Kidney glomerular epithelial cell (primary cell): Measurements from ENCODE around the gene CTR9.
A peak's percentile ranks its signal among the peaks of the same experiment; 100 is the strongest.

Experiments used
- DNase-seq: peaks from one replicate; lab custom pipeline; 2025; lab: John Stamatoyannopoulos, UW

The CTR9 gene

DNA sequence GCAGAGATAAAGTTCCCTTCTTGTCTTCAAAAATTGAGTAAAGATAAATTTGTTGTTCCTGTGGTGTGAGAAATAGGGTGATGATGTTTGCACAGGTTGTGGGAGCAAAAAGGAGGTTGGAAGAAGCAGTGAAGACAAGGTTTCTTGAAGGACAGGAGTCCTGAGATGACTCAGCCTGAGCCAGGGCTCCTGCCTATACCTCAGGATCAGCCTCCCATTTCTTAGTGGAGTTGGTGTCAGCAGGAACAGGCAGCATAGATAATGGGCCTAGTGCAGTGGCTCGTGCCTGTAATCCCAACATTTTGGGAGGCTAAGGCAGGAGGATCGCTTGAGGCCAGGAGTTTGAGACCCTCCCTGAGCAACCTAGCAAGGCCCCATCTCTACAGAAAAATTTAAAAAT, 29.0 kb downstream of the CTR9 start:
- no peak for DNase-seq

DNA sequence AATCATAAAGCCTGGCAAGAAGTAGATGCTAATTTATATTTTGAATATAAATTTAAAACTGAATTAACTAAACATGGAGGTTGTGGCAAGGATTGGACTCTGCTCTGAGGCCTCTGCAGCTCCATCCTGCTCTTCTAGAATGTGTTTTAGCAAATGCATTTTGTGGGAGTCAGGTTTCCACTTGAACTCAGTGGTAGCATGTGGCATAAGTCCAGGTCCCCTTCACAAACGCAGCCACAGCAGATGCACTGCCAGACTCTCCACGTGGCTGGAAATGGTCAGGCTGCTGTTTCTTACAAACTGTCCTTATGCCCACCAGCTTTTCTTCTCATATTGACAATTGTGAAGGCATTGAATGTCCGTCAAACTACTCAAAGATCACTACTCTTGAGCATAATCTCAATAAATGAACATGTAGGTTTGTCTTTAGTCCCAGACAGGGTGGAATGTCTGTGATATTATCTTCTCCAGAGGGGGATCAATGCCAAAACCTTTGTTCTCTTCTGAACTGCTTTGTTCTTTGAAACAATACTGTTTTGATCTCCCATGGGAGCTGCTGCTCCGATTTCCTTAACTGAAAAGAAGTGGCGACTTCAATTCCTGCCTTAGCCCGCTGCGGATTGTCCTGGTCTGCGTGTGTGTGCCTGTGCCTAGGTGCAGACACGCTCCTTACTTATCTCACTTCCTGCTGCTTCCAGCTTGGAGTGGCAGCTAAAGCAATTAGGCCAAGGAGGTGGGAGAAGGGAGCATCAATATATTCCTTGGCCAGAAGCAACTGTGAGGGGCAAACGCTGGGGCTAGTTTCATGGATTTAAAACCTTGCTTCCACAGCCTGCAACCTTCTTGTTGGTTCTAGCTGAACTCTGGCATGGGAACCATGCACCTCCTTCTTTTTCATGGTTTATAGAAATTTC, 33.4 kb downstream of the CTR9 start:
- DNase-seq, result no peak

DNA sequence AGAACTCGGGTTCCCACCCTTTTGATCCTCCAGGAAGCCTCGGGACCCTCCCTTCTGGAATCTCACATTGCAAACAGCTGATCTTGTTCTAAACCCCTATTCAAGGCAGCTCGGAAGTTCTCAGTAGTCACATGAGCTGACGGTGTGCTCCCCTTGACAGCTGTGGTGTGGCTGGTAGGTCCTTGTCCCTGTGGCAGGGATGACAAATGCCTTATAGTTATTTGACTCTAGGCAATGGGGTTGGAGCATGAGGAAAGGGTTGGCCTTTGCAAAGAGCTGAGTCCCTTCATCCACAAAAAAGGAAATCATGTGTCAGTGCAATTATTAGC, 34.1 kb downstream of the CTR9 start:
- DNase-seq, result no peak

DNA sequence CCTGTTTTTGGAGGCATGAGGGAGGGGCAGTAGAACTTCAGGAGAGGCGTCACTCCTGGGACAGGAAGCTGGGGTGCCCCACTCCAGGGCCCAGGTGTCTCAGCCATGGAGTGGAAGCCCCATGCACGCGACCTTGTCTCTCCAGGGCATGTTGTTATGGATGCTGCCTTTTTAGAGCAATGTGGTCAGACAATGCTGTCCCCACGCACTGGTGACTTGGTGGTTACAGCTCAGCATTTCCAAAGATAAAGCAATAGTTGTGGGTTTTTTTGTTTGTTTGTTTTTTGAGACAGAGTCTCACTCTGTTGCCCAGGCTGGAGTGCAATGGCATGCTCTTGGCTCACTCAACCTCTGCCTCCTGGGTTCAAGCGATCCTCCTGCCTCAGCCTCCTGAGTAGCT, 35.4 kb downstream of the CTR9 start:
- no peak for DNase-seq

DNA sequence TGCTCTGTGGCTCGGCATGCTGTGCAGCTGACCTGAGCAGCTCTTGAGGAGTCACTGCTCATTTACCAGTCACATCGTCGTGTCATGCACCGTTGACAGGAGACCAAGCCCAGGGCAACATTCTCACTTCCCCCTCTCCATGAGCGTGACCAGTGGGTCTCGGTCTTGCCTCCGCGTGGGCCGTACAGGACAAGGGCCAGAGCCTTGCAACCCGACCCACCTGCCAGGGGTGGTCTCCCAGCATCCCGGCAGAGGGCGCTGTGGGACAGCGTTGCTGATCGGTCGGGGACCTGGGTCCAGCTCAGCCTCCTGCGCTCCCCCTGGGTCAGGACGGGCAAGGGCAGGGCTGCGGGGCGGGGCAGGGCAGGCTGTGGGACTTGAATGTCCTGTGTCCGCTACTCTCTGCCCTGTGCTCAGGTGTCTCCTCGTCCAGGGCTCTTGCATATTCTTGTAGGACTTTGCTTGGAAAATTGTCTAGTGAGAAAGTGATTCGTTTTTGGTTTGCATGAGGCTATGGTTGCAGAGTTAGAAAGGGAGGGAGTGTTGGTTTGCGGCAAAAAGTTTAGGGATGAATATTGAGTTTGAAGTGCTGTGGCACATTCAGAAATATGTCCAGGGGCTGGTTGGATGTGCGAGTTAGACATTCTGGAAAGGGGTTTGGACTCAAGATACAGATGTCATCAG, 41.5 kb downstream of the CTR9 start:
- DNase-seq, result peak; percentile 38

DNA sequence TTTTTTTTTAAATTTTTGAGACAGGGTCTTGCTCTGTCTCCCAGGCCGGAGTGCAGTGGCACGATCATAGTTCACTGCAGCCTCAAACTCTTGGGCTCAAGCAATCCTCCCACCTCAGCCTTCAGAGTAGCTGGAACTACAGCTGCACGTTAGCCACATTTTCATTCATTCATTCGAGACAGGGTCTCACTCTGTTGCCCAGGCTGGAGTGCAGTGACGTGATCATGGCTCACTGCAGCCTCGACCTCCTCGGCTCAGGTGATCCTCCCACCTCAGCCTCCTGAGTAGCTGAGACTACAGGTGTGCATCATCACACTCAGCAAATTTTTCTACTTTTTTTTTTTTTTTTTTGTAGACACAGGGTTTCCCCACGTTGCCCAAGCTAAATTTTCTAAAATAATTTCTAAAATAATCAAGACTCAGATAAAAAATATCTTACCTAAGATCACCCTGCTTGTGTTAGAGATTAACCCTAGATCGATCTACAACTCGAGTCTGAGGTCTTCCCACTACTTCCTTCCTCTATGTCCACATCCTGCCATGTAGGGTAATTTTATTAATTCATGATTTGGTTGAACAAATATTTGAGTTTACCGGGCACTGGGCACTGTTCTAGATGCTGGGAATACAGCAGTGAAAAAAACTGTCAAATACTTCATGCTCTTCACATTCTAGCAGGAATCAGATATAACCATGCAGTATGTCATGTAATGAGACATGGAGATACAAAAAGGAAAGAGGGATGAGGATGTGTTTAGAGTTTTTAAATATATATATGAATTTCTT, 42.6 kb downstream of the CTR9 start:
- no peak for DNase-seq

DNA sequence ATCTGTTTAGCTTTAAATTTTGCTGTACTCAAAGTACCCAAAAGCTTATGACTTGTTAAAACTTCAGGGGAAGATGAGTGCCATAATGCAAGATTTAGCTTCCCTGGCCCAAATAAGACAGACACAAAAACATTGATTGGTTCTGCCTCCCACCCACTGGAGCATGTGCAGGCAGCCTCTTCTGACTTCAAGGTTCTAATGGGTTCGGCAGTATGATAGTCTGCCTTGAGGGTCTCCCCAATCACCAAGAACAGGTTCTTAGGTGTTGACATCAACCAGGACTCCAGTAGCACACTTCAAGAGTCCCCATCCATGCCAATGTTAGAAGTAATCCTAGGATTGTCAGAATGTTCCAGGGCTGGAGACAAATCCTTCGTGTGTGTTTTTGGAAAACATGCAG, 45.1 kb downstream of the CTR9 start:
- DNase-seq, result no peak

DNA sequence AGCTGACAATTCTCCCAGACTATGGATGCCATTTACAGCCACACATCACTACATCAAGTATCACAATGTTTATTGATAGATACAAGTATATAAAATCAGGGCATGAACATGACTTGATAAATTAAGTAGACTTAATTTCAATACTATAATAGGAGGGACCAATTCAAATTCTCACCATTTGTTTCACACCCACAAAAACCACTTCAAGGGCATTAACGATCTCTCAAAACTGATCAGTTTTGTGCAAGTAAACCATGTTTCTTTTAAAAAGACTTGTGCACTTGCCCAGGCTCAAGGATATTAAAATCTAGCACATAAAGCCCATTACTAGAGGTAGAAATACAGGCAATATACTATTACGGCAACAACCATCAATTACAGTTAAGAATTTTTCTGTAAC, 46.0 kb downstream of the CTR9 start:
- DNase-seq, result no peak

DNA sequence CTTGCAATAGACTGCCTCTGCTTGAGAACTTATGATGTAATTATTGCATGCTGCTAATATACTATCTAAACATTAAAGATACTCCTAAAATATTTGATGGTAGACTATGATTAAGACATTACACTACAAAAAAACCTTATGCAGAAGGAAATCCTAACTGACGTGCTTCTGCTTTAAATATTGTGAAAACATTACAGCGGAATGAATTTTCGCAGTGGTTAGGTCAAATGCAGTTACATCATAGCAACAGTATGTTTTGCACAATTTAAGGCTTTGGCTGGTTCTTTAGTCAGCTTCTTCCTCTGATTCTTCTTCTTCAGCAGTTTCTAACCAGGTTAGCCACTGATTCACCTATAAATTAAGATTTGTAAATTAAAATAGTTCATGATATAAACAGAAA, 46.5 kb downstream of the CTR9 start:
- no peak for DNase-seq

DNA sequence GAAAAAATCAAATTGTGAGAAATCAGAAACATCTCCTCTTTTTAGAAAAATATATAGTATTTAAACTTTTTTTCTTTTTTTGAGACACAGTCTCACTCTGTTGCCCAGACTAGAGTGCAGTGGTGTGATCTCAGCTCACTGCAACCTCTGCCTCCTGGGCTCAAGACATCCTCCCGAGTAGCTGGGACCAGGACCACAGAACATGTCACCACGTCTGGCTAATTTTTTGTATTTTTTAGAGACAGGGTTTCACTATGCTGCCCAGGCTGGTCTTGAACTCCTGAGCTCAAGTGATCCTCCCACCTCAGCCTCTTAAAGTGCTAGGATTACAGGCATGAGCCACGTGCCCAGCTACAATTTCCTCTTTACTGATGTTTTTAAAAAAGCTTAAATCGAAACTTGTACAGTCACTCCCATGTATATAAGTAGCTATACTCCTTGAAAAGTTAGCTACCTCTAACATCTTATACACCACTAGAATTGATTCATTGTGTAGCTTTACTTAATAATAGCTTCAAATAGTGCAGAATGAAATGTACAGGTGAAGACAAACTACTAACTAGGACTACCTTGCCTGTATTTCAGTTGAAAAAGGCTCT, 47.4 kb downstream of the CTR9 start:
- no peak for DNase-seq

DNA sequence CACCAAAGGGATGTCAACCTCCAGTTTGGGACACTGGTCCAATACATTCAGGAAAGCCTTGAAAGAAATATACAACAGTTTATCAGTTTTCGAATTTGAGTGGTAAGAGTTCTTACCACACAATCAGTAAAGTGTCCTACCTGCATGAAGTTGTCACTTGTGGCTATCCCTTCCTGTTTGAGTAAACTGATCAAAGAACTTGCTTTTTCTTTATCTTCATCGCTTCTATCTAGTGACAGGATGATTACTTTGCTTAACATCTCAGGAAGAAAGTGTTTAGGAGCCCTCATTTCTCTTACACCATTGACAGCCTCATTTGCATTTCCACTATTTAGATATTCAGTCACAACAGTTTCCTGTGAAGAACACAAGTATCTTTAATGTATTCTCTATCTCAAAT, 49.2 kb downstream of the CTR9 start:
- DNase-seq, result no peak

DNA sequence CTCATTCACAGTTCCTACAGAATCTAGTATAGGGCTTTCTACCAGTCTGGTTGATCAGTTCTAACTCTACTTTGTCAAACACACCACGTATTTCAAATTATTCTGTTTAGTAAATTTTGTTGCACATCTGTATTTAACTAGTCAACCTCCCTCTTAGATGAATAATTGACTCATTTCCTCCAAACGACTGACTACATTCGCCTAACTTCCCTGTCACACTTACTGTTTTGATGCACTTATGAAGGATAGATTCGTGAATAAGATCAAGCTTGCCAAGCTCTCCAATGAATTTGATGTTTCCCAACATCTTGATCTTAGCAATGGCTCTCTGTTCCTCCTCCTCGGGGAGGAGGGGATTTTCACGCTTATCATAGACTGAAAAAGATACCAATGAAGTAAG, 52.6 kb downstream of the CTR9 start:
- DNase-seq, result no peak

DNA sequence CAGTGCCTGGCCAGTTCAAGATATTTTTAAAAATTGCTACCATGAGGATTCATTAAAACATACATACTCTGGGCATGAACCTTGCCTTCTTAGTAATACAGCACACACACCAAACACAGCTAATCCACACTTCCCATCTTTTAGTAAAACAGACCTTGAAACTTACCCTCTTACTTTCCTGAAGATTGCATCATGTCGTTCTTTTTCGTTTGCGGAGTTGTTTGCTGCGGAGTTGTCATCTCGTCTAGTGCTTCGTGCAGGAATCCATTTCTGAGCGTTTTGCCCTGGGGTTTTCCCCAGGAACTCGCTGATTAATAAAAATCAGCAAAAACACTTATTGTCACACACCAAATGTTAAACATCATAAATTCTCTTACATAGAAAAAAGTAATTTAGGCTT, 54.7 kb downstream of the CTR9 start:
- DNase-seq, result no peak

DNA sequence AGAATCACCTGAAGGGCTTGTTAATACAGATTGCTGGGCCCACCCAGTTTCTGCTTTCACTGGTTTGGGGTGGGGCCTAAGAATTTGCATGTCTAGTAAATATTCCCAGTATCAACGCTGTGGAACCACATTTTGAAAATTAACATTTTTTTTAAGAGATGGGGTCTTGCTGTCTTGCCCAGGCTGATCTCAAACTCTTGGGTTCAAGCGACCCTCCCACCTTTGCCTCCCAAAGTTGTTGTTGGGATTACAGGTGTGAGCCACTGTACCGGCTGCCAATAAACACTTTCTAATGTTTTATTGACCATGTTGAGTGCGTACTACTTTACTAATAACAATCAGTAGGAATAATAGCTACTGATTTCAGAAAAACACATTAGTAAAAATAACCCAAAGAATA, 55.2 kb downstream of the CTR9 start:
- DNase-seq, result no peak

DNA sequence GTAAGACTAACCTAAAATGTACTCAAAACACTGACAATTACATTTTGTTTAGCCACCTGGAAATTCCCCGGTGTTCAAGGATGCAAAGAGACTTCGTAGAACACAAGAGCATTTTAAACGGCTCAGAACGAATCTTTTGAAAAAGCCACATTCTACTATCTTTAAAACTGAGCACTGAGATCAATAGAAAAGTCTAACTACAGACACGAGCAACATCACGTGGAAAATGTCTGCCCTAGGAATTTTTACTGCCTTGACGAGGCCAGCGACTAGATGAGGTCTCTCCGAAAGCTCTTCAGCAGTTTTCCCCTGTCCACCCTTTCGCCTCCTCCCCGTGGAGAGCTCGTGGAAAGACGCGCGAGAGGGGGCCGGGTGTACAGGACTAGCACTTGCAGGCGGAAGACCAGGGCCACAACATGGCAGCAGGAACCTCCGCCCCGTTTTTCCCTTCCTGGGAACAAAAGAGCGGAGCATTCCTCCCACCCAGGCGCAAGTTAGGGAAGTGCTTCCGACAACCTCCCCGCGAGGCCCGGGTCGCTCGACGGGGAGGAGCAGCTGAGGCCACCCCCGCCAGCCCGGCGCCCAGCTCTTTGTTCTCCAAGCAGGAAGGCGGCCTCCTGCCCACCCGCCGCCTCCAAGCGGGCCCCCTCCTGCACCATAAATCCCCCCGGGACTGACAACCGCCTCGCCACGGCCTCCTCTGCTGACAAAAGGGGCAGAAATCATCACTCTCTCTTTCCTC, 56.6 kb downstream of the CTR9 start:
- peak; percentile 17 for DNase-seq

DNA sequence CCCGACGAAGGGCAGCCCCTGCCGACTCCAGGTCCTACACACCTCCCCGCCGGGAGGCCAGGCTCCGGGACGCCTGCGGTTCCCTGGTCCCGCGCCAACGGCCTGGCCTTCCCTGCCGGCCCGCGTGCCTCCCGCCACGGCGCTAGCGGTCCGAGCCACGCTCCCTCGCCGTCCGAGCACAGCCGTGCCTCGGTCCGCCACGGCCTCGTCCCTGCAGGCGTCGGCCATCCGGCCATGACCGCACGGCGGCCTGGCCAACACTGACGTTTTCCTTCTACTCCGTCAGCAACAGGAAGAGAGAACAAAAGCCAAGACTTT, 57.1 kb downstream of the CTR9 start:
- no peak for DNase-seq

DNA sequence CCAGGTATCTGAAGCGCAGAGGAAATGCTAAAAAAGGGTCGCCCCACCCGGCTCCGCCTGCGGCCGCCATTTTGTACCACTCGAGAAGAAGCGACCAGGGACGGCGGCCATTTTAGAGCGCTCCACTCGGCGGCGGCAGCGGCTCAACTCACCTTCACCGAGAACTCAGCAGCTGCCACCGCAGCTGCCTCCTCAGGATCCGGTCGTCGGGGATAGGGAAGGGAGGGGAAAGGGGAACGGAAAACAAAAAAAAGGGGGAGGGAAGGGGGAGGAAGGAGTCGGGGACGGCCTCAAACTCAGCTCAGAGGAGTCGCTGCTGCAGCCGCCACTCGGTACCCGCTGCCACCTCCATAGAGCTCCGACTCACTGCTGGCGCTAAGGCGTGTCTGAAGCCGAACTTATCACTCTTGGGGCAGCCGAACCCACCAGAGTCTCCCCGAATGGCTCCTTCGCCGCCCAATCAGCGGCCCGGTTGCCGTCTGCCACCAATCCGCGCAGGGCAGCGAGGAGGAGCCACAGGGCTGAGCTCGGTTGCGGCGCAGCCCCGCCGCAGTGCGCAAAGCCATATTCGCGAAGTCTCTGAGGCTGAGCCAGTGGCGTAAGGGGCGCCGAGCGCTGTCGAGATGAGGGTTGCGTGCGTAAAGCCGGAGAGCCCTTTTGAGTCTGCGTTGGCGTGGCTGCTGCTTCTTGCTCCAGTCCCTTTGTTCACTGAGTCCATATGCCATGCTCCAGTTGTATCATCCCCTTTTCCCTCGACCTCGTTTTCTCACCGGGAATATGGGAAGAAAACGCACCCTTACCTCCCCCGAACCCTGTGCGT, 57.7 kb downstream of the CTR9 start, which contains the start of gene EIF4G2:
EIF4G2 (minus strand) TSS at position 374 of the 820 bp plus-strand sequence.
- peak; percentile 98 for DNase-seq

DNA sequence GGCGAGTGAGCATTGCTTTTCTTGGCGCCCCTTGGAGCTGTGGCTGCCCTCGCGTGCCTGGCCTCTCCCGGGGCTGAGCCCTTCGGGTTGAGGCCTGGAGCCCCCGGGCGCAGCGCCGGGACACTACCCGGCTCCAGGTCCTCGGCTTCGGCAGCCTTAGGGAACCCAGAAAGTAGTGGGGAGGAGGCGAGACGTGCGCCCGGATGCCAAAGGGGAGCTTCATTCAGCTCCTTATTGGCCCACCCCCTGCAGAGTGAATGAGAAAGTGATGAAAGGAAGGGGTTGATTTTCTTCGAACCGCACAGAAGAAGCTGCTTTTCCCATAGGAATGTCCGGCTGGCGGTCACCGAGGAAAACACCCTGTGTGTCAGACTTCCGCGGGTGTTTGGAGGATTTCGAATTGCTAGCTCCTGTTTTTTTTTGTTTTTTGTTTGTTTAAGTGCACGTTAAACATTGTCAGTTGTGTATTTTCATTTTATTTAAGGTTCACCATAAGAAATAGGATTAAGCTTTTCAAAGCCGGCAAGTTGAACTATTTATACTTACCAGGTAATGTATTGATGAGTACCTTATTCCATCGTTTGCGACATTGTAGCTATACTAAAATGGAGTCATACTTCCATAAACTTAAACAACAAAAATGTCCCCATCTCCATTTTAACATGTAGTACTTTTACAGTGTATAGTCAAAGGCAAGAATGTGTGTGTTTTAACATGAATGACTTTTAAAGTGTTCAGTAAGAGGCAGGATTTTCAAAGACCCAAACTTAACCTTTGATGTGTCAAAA, 58.5 kb downstream of the CTR9 start:
- DNase-seq, result peak; percentile 64

DNA sequence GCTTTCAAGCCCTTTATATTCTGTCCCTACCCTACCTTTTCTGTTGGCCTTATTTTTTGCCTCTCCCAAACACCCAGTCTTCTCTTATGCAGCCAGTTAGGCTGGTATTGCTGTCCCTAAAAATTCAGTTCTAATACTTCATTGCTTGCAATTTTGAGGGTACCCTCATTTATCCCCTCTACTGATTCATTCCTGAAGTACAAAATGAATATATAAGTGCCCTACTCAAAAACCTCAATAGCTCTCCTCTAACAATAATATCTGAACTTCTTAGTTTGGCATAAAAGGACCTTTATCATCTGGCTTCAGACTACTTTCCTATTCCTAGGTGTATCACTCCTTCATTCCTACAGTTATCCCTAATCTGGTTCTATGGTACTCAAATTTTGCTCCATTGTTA, 62.9 kb downstream of the CTR9 start:
- DNase-seq, result no peak

DNA sequence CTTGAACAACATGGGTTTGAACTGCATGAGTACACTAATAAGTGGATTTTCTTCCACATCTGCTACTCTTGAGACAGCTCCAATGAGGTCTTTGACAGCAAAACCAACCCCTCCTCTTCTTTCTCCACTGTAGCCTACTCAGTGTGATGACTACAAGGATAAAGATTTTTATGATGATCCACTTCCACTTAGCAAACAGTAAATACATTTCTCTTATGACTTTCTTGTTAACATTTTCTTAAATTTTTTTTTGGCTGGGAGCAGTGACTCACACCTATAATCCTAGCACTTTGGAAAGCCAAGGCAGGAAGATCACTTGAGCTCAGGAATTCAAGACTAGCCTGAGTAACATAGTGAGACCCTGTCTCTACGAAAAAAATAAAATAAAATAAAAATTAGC, 67.5 kb downstream of the CTR9 start:
- DNase-seq, result no peak
